OCI-LY7 (cell line): ENCODE data around the gene PALLD. TPM values are rescaled to one million over a fixed set of nuclear protein-coding genes. Genes with fewer than 3 reads are reported as not detected.

Experiments used
- BruUV-seq: library from RNA; stranded (reverse); fragments of 400-500 nt; replicated peaks from 2 replicates; lab custom pipeline; 2021; lab: Mats Ljungman, UMichigan
- CTCF ChIA-PET: fragments of 300-600 bp; sonication (Branson Sonifier 250); formaldehyde crosslinking; loops from one replicate; lab custom pipeline; 2022; ENCODE audit warnings: antibody characterized with exemption; ENCODE audit not compliant: unreplicated experiment; lab: Charles Lee
- POLR2A ChIA-PET: fragments of 300-600 bp; sonication (Branson Sonifier 250); formaldehyde crosslinking; loops from one replicate; lab custom pipeline; 2022; ENCODE audit warnings: antibody characterized with exemption; lab: Charles Lee
- DNase-seq: peaks from one replicate; pipeline ENCODE4 v3.0.0-alpha.2; 2015; ENCODE audit warnings: low spot score
- H2AFZ ChIP-seq: fragments of 200-600 bp; sonication (generic), shearing (Covaris generic); 2 replicates; pipeline ENCODE4 v1.6.1; 2014; ENCODE audit warnings: mild to moderate bottlenecking, antibody characterized with exemption, low read length, moderate library complexity
- H3K27ac ChIP-seq: fragments of 200-600 bp; sonication (generic); 2 replicates; pipeline ENCODE4 v1.5.1; 2014; ENCODE audit warnings: mixed run types, low read depth, mild to moderate bottlenecking, moderate library complexity, low read length, inconsistent platforms; ENCODE audit not compliant: poor library complexity, severe bottlenecking
- H3K36me3 ChIP-seq: fragments of 200-600 bp; sonication (generic); 2 replicates; pipeline ENCODE4 v1.6.1; 2014; ENCODE audit warnings: mild to moderate bottlenecking, antibody characterized with exemption, low read length, moderate library complexity, mixed read lengths; ENCODE audit not compliant: insufficient read depth
- H3K4me1 ChIP-seq: fragments of 200-600 bp; sonication (generic); 2 replicates; pipeline ENCODE4 v1.5.1; 2014; ENCODE audit warnings: mild to moderate bottlenecking, low read length; ENCODE audit not compliant: insufficient read depth, poor library complexity, severe bottlenecking
- H3K4me2 ChIP-seq: fragments of 200-600 bp; sonication (generic); 2 replicates; pipeline ENCODE4 v1.6.1; 2014; ENCODE audit warnings: mild to moderate bottlenecking, low read length
- H3K4me3 ChIP-seq: fragments of 200-600 bp; sonication (generic); 2 replicates; pipeline ENCODE4 v1.5.1; 2014; ENCODE audit warnings: mild to moderate bottlenecking, low read depth, low read length; ENCODE audit not compliant: poor library complexity, severe bottlenecking
- H3K79me2 ChIP-seq: fragments of 200-600 bp; sonication (generic); 2 replicates; pipeline ENCODE4 v1.6.1; 2016; ENCODE audit warnings: low read depth, mild to moderate bottlenecking, low read length, moderate library complexity, mixed read lengths; ENCODE audit not compliant: insufficient read depth
- H3K9me2 ChIP-seq: fragments of 200-600 bp; sonication (generic); 2 replicates; pipeline ENCODE4 v1.6.1; 2016; ENCODE audit warnings: mild to moderate bottlenecking, low read length, mixed read lengths; ENCODE audit not compliant: insufficient read depth
- H3K9me3 ChIP-seq: fragments of 200-600 bp; sonication (generic); 2 replicates; pipeline ENCODE4 v1.6.1; 2014; ENCODE audit warnings: mild to moderate bottlenecking, mixed run types, low read length, mixed read lengths
- H4K20me1 ChIP-seq: fragments of 200-600 bp; sonication (generic); 2 replicates; pipeline ENCODE4 v1.6.1; 2014; ENCODE audit warnings: mild to moderate bottlenecking, antibody characterized with exemption, low read length, moderate library complexity, mixed read lengths; ENCODE audit not compliant: insufficient read depth
- CTCF ChIP-seq: fragments of 200-600 bp; sonication (generic); conservative IDR thresholded peaks from 2 replicates; pipeline ENCODE4 v1.5.1; 2014; ENCODE audit warnings: mild to moderate bottlenecking, antibody characterized with exemption, low read length, moderate library complexity, mixed read lengths
- EZH2phosphoT487 ChIP-seq: fragments of 200-600 bp; sonication (generic); IDR thresholded peaks from 2 replicates; pipeline ENCODE4 v1.6.1; 2018; ENCODE audit warnings: low read depth, borderline replicate concordance, mild to moderate bottlenecking, mixed run types, antibody characterized with exemption, low read length, moderate library complexity, mixed read lengths
- intact Hi-C: fragments of 100-400 bp; cut with micrococcal nuclease; formaldehyde crosslinking; loops from one replicate; pipeline ENCODE4 v1.10.0; 2022; ENCODE audit not compliant: unreplicated experiment
- total RNA-seq, 2 experiments: library from RNA; depleted of rRNA in 1 of 2; stranded (reverse); fragments of >200 nt in 1 of 2; shearing (Covaris generic) in 1 of 2; gene quantifications; 2 replicates each; pipeline ENCODE4 v1.2.3, GENCODE V29; 2014 to 2022

Gene PALLD
- total RNA-seq, 2 experiments from 2014 or later, result 0.73 to 2.8 TPM

GRCh38 chr4:168908093-168908492 is 411.2 kb downstream of the PALLD start:
- H3K4me1 ChIP-seq, result no peaks in the 10 kb centered on the region
- CTCF ChIA-PET, result no interaction called here
- no peak for DNase-seq
- H3K4me2 ChIP-seq, result no peak overlapping the region
- no TSS peak for BruUV-seq
- H3K36me3 ChIP-seq, result no peaks in the 10 kb centered on the region
- H3K9me2 ChIP-seq, result no peaks in the 10 kb centered on the region
- no peaks in the 10 kb centered on the region for H3K79me2 ChIP-seq
- H3K27ac ChIP-seq, result no peak overlapping the region
- no peak overlapping the region for H2AFZ ChIP-seq
- H4K20me1 ChIP-seq, result no peaks in the 10 kb centered on the region
- H3K4me3 ChIP-seq, result no peak overlapping the region
- no peak for TF ChIP-seq CTCF
- TF ChIP-seq EZH2phosphoT487, result no peak
- POLR2A ChIA-PET, result interaction anchor here (0.8 kb wide), 1 partner anchor 10 kb away, joined by 4 read pairs; no protein-coding TSS in a partner anchor
- intact Hi-C loops, result no loop called here
- no peaks in the 10 kb centered on the region for H3K9me3 ChIP-seq

- no peak overlapping the region for H2AFZ ChIP-seq
- no peaks in the 10 kb centered on the region for H3K4me1 ChIP-seq
- BruUV-seq, result no TSS peak
- H3K27ac ChIP-seq, result no peak overlapping the region
- no peak overlapping the region for H3K4me2 ChIP-seq
- no peaks in the 10 kb centered on the region for H3K9me3 ChIP-seq
- H3K9me2 ChIP-seq, result no peaks in the 10 kb centered on the region
- TF ChIP-seq CTCF, result no peak
- TF ChIP-seq EZH2phosphoT487, result no peak
- intact Hi-C loops, result no loop called here
- ChIA-PET CTCF (no interaction called here), POLR2A (interaction anchor here (0.8 kb wide), 2 partner anchors 10 to 11 kb away, joined by 3 to 4 read pairs; no protein-coding TSS in a partner anchor)
- H3K79me2 ChIP-seq, result no peaks in the 10 kb centered on the region
- H4K20me1 ChIP-seq, result no peaks in the 10 kb centered on the region
- no peak for DNase-seq
- H3K36me3 ChIP-seq, result no peaks in the 10 kb centered on the region
- H3K4me3 ChIP-seq, result no peak overlapping the region
Observed at GRCh38 chr4:168908851-168909273, 412.0 kb downstream of the PALLD start.

GRCh38 chr4:168914095-168914494 is 417.2 kb downstream of the PALLD start:
- POLR2A ChIA-PET, result interaction anchor here (0.8 to 1.3 kb wide), 2 partner anchors 9 to 96 kb away, joined by 3 to 4 read pairs; no protein-coding TSS in a partner anchor
- H3K79me2 ChIP-seq, result no peaks in the 10 kb centered on the region
- CTCF ChIA-PET, result no interaction called here
- no peaks in the 10 kb centered on the region for H3K9me2 ChIP-seq
- H3K4me2 ChIP-seq, result no peak overlapping the region
- no peak overlapping the region for H2AFZ ChIP-seq
- no peaks in the 10 kb centered on the region for H3K9me3 ChIP-seq
- intact Hi-C loops, result loop anchor here (10.0 kb wide), 1 partner anchor 729 kb away; no protein-coding TSS in a partner anchor
- H4K20me1 ChIP-seq, result no peaks in the 10 kb centered on the region
- no peaks in the 10 kb centered on the region for H3K4me1 ChIP-seq
- DNase-seq, result no peak
- H3K36me3 ChIP-seq, result no peaks in the 10 kb centered on the region
- no peak for TF ChIP-seq EZH2phosphoT487
- TF ChIP-seq CTCF, result no peak
- no peak overlapping the region for H3K27ac ChIP-seq
- H3K4me3 ChIP-seq, result no peak overlapping the region
- BruUV-seq, result no TSS peak
